PFSK-1 (cell line): Measurements from ENCODE around the gene ANKS3.

ENCODE experiments used
- FOXP2 ChIP-seq: optimal IDR thresholded peaks from 2 replicates; pipeline ENCODE3; 2011; ENCODE audit warnings: borderline replicate concordance, control low read depth, inconsistent platforms; ENCODE audit not compliant: insufficient read depth; ENCODE audit errors: extremely low read length, extremely low read depth
- POLR2AphosphoS5 ChIP-seq: IDR thresholded peaks from 2 replicates; pipeline ENCODE4 v1.6.1; 2012; ENCODE audit warnings: low read depth, mild to moderate bottlenecking, control low read depth, low read length, moderate library complexity
- REST ChIP-seq, 2 experiments: IDR thresholded peaks; 2 replicates each; pipeline versions ENCODE4 v1.6.1 to v1.8.0; 2011 to 2012; ENCODE audit warnings: low read depth in 2 of 2, low read length in 2 of 2, control low read depth in 1 of 2, inconsistent platforms in 1 of 2, mild to moderate bottlenecking in 1 of 2, moderate library complexity in 1 of 2; ENCODE audit not compliant: insufficient read depth in 1 of 2
- SIN3A ChIP-seq: IDR thresholded peaks from 2 replicates; pipeline ENCODE4 v1.6.1; 2012; ENCODE audit warnings: mild to moderate bottlenecking, low read length, moderate library complexity, borderline replicate concordance; ENCODE audit not compliant: insufficient read depth
- TAF1 ChIP-seq: IDR thresholded peaks from 2 replicates; pipeline ENCODE4 v1.6.1; 2012; ENCODE audit warnings: low read length, control low read depth, borderline replicate concordance; ENCODE audit not compliant: insufficient read depth

Gene ANKS3

GRCh38 chr16:4691666-4692412 lies 42.2 kb downstream of the ANKS3 start:
- TF ChIP-seq TAF1: no peak
- TF ChIP-seq FOXP2: no peak
- TF ChIP-seq REST (IDR thresholded peaks at IDR 0.05; ENCODE audit: insufficient read depth in 1 of 2, low read depth in 2 of 2, low read length in 2 of 2): no peak
- no peak for TF ChIP-seq SIN3A
- TF ChIP-seq POLR2AphosphoS5: no peak

GRCh38 chr16:4690946-4691665 lies 43.0 kb downstream of the ANKS3 start:
- TF ChIP-seq TAF1: no peak
- no peak for TF ChIP-seq SIN3A
- TF ChIP-seq POLR2AphosphoS5: 0 out of 2 replicates have a peak, but pooled peaks have one; percentile 14

GRCh38 chr16:4689864-4690704 lies 44.0 kb downstream of the ANKS3 start:
- TF ChIP-seq REST (IDR thresholded peaks at IDR 0.05; ENCODE audit: insufficient read depth in 1 of 2, low read depth in 2 of 2, low read length in 2 of 2): no peak

- TF ChIP-seq SIN3A (no peak), REST (IDR thresholded peaks at IDR 0.05; ENCODE audit: insufficient read depth in 1 of 2, low read depth in 2 of 2, low read length in 2 of 2) (no peak), FOXP2 (no peak), TAF1 (no peak), POLR2AphosphoS5 (no peak)
These were observed 44.9 kb downstream of the ANKS3 start for GRCh38 chr16:4689091-4689671.

- no peak for TF ChIP-seq TAF1
- TF ChIP-seq SIN3A: no peak
- no peak for TF ChIP-seq REST (IDR thresholded peaks at IDR 0.05; ENCODE audit: insufficient read depth in 1 of 2, low read depth in 2 of 2, low read length in 2 of 2)
- no peak for TF ChIP-seq POLR2AphosphoS5
- no peak for TF ChIP-seq FOXP2
These were observed 45.4 kb downstream of the ANKS3 start for GRCh38 chr16:4688674-4689045.
